H9 (cell line): Measurements from ENCODE around the gene ME3. TPM values are rescaled to one million over a fixed set of nuclear protein-coding genes. Genes with fewer than 3 reads are reported as not detected.

Source experiments
- DNase-seq: peaks from one replicate; pipeline ENCODE4 v3.0.0-alpha.2; 2017
- H2AFZ ChIP-seq: one replicate; pipeline ENCODE4 v1.6.1; 2013; ENCODE audit warnings: mild to moderate bottlenecking, low read length, control low read depth, moderate library complexity
- H2AK5ac ChIP-seq: 2 replicates; pipeline ENCODE4 v1.6.1; 2013; ENCODE audit warnings: low read length, control low read depth, mixed read lengths; ENCODE audit not compliant: insufficient read length
- H2BK120ac ChIP-seq: one replicate; pipeline ENCODE4 v1.6.1; 2013; ENCODE audit warnings: low read depth, mild to moderate bottlenecking, low read length, control low read depth, inconsistent platforms; ENCODE audit not compliant: poor library complexity, severe bottlenecking
- H2BK12ac ChIP-seq: 2 replicates; pipeline ENCODE4 v1.6.1; 2013; ENCODE audit warnings: low read length, control low read depth, mixed read lengths, low read depth; ENCODE audit not compliant: insufficient read length
- H2BK15ac ChIP-seq: 2 replicates; pipeline ENCODE4 v1.6.1; 2013; ENCODE audit warnings: low read depth, low read length, control low read depth
- H2BK20ac ChIP-seq: one replicate; pipeline ENCODE4 v1.6.1; 2013; ENCODE audit warnings: low read depth, mild to moderate bottlenecking, low read length, control low read depth, inconsistent platforms; ENCODE audit not compliant: poor library complexity, severe bottlenecking
- H2BK5ac ChIP-seq: 2 replicates; pipeline ENCODE4 v1.6.1; 2013; ENCODE audit warnings: low read length, control low read depth, mixed read lengths; ENCODE audit not compliant: insufficient read length
- H3K14ac ChIP-seq: 2 replicates; pipeline ENCODE4 v1.6.1; 2013; ENCODE audit warnings: low read length, control low read depth; ENCODE audit not compliant: insufficient read depth
- H3K18ac ChIP-seq: 2 replicates; pipeline ENCODE4 v1.6.1; 2013; ENCODE audit warnings: low read depth, mild to moderate bottlenecking, mixed read lengths, low read length, control low read depth; ENCODE audit not compliant: insufficient read length
- H3K23ac ChIP-seq: 2 replicates; pipeline ENCODE4 v1.6.1; 2013; ENCODE audit warnings: low read length, control low read depth, mixed read lengths, low read depth; ENCODE audit not compliant: insufficient read length
- H3K23me2 ChIP-seq: 2 replicates; pipeline ENCODE4 v1.6.1; 2013; ENCODE audit warnings: low read depth, mild to moderate bottlenecking, mixed read lengths, low read length, control low read depth; ENCODE audit not compliant: insufficient read length, poor library complexity, severe bottlenecking
- H3K27ac ChIP-seq: 2 replicates; pipeline ENCODE4 v1.5.1; 2013; ENCODE audit warnings: low read length, control low read depth, mixed read lengths, low read depth; ENCODE audit not compliant: insufficient read length
- H3K27me3 ChIP-seq: 2 replicates; pipeline ENCODE4 v1.6.1; 2013; ENCODE audit warnings: low read length, control low read depth, inconsistent platforms; ENCODE audit not compliant: insufficient read depth
- H3K4ac ChIP-seq: 2 replicates; pipeline ENCODE4 v1.6.1; 2013; ENCODE audit warnings: low read depth, mild to moderate bottlenecking, control low read depth, inconsistent platforms, low read length, moderate library complexity
- H3K4me1 ChIP-seq: 2 replicates; pipeline ENCODE4 v1.6.1; 2013; ENCODE audit warnings: low read length, control low read depth, inconsistent platforms; ENCODE audit not compliant: insufficient read depth
- H3K4me2 ChIP-seq: 2 replicates; pipeline ENCODE4 v1.6.1; 2013; ENCODE audit warnings: low read length, control low read depth, mixed read lengths; ENCODE audit not compliant: insufficient read length, insufficient read depth
- H3K56ac ChIP-seq: 2 replicates; pipeline ENCODE4 v1.6.1; 2013; ENCODE audit warnings: low read depth, mild to moderate bottlenecking, mixed read lengths, low read length, control low read depth; ENCODE audit not compliant: insufficient read length
- H3K79me1 ChIP-seq: 2 replicates; pipeline ENCODE4 v1.6.1; 2013; ENCODE audit warnings: low read depth, mild to moderate bottlenecking, moderate library complexity, low read length, control low read depth, inconsistent platforms; ENCODE audit not compliant: insufficient read depth, poor library complexity, severe bottlenecking
- H3K79me2 ChIP-seq: 2 replicates; pipeline ENCODE4 v1.6.1; 2013; ENCODE audit warnings: low read length, control low read depth, inconsistent platforms; ENCODE audit not compliant: insufficient read depth
- H3K9ac ChIP-seq: 2 replicates; pipeline ENCODE4 v1.6.1; 2013; ENCODE audit warnings: low read length, control low read depth, mixed read lengths; ENCODE audit not compliant: insufficient read length; ENCODE audit errors: extremely low read depth
- H3K9me3 ChIP-seq: one replicate; pipeline ENCODE4 v1.6.1; 2013; ENCODE audit warnings: low read depth, low read length, inconsistent platforms; ENCODE audit not compliant: control insufficient read depth
- H3T11ph ChIP-seq: one replicate; pipeline ENCODE4 v1.6.1; 2013; ENCODE audit warnings: mild to moderate bottlenecking, low read length, control low read depth, inconsistent platforms
- H4K20me1 ChIP-seq: one replicate; pipeline ENCODE4 v1.6.1; 2013; ENCODE audit not compliant: control insufficient read depth, insufficient read length, insufficient read depth
- H4K5ac ChIP-seq: 2 replicates; pipeline ENCODE4 v1.6.1; 2013; ENCODE audit warnings: low read depth, mild to moderate bottlenecking, mixed read lengths, low read length, control low read depth; ENCODE audit not compliant: insufficient read length
- H4K8ac ChIP-seq: replicated peaks from 2 replicates; pipeline ENCODE4 v1.6.1; 2013; ENCODE audit warnings: low read length, control low read depth, mixed read lengths, low read depth; ENCODE audit not compliant: insufficient read length
- H4K91ac ChIP-seq: 2 replicates; pipeline ENCODE4 v1.6.1; 2013; ENCODE audit warnings: low read depth, mild to moderate bottlenecking, moderate library complexity, mixed read lengths, low read length, control low read depth; ENCODE audit not compliant: insufficient read length
- H3K27ac Mint-ChIP-seq, 3 experiments: 2 replicates in 2 of 3; 3 replicates in 1 of 3; pipeline ENCODE4 v1.8.0; 2020 to 2021; ENCODE audit warnings: mixed read lengths in 3 of 3, mild to moderate bottlenecking in 1 of 3, moderate library complexity in 1 of 3
- H3K27me3 Mint-ChIP-seq: 2 replicates; pipeline ENCODE4 v1.8.0; 2021; ENCODE audit warnings: low read depth, mild to moderate bottlenecking, moderate library complexity, mixed read lengths
- H3K36me3 Mint-ChIP-seq, 3 experiments: 2 replicates in 2 of 3; 3 replicates in 1 of 3; pipeline ENCODE4 v1.8.0; 2020 to 2021; ENCODE audit warnings: low read depth in 3 of 3, mixed read lengths in 3 of 3; ENCODE audit not compliant: insufficient read depth in 1 of 3
- H3K4me1 Mint-ChIP-seq, 2 experiments: 2 replicates each; pipeline ENCODE4 v1.8.0; 2020; ENCODE audit warnings: mixed read lengths in 2 of 2
- H3K4me3 Mint-ChIP-seq, 2 experiments: 2 replicates in 1 of 2; 3 replicates in 1 of 2; pipeline ENCODE4 v1.8.0; 2020 to 2021; ENCODE audit warnings: mild to moderate bottlenecking in 2 of 2, mixed read lengths in 2 of 2, moderate library complexity in 1 of 2
- H3K9me3 Mint-ChIP-seq, 2 experiments: 2 replicates in 1 of 2; 3 replicates in 1 of 2; pipeline ENCODE4 v1.8.0; 2020; ENCODE audit warnings: mild to moderate bottlenecking in 2 of 2, mixed read lengths in 2 of 2, moderate library complexity in 1 of 2
- WGBS: extraction: QIAGEN DNeasy Blood & Tissue Kit; methylation state at CpG from one replicate; pipeline ENCODE4 v1.1.7; 2013; ENCODE audit warnings: missing lambda C conversion rate, low lambda C conversion rate, mixed read lengths; ENCODE audit not compliant: insufficient read length; ENCODE audit errors: extremely low coverage; 5-methylcytosine and 5-hydroxymethylcytosine counted together
- total RNA-seq: library from RNA; stranded (reverse); gene quantifications from 2 replicates; pipeline ENCODE4 v1.2.1, GENCODE V29; 2021
- TF ChIP-seq, protein P1 (sequence below): fragments of 200-600 bp; sonication (generic); conservative IDR thresholded peaks from 3 replicates; pipeline ENCODE4 v1.8.0; 2021; ENCODE audit warnings: antibody characterized with exemption, mild to moderate bottlenecking

The ME3 gene
- total RNA-seq, 1 experiment from 2014 or later, result 2.8 TPM

DNA sequence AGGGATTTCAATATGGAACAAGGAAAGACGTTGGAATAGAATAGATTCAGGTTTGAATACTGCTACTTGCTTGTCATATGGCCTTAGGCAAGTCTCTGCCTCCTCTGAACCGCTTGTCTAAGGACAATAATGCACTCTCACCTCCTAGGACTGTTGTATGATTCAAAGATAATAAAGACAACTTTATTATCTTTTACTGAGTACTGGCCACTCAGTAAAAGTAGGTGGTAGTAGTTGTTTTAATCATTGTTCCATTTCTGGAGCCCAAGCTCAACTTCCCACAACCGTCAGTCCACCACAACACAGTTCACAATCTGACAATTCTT, 134.2 kb downstream of the ME3 start:
- Histone ChIP-seq H3K9ac (no peak overlapping the region), H3K9me3 (no peaks in the 10 kb centered on the region), H3K23me2 (no peaks in the 10 kb centered on the region), H3K27ac (no peak overlapping the region), H4K91ac (no peak overlapping the region), H2BK15ac (no peak overlapping the region), H3K79me1 (no peaks in the 10 kb centered on the region), H2BK120ac (no peak overlapping the region), H4K5ac (no peak overlapping the region), H4K8ac (no peak overlapping the region), H2AFZ (no peak overlapping the region), H3K79me2 (no peaks in the 10 kb centered on the region), H3K4me1 (no peaks in the 10 kb centered on the region), H3K14ac (no peak overlapping the region), H3K4ac (no peak overlapping the region), H2BK5ac (no peak overlapping the region), H3K4me2 (no peak overlapping the region), H2BK20ac (no peak overlapping the region), H4K20me1 (no peaks in the 10 kb centered on the region), H3K23ac (no peak overlapping the region), H3K27me3 (no peaks in the 10 kb centered on the region), H3T11ph (no peak overlapping the region), H3K18ac (no peak overlapping the region), H3K56ac (no peak overlapping the region), H2BK12ac (no peak overlapping the region), H2AK5ac (no peak overlapping the region)
- H3K4me3 Mint-ChIP-seq, result no peak overlapping the region
- no peaks in the 10 kb centered on the region for H3K4me1 Mint-ChIP-seq
- TF ChIP-seq, protein P1, sequence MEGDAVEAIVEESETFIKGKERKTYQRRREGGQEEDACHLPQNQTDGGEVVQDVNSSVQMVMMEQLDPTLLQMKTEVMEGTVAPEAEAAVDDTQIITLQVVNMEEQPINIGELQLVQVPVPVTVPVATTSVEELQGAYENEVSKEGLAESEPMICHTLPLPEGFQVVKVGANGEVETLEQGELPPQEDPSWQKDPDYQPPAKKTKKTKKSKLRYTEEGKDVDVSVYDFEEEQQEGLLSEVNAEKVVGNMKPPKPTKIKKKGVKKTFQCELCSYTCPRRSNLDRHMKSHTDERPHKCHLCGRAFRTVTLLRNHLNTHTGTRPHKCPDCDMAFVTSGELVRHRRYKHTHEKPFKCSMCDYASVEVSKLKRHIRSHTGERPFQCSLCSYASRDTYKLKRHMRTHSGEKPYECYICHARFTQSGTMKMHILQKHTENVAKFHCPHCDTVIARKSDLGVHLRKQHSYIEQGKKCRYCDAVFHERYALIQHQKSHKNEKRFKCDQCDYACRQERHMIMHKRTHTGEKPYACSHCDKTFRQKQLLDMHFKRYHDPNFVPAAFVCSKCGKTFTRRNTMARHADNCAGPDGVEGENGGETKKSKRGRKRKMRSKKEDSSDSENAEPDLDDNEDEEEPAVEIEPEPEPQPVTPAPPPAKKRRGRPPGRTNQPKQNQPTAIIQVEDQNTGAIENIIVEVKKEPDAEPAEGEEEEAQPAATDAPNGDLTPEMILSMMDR, result no peak
- no peak for DNase-seq
- no peaks in the 10 kb centered on the region for H3K9me3 Mint-ChIP-seq
- no peak overlapping the region for H3K27ac Mint-ChIP-seq
- no peaks in the 10 kb centered on the region for H3K27me3 Mint-ChIP-seq
- no peaks in the 10 kb centered on the region for H3K36me3 Mint-ChIP-seq
- no CpG with 5 or more reads among the region's 3 CpGs for WGBS
